ENCODE data around the gene OPTC. TPM values are rescaled to one million over a fixed set of nuclear protein-coding genes. Genes with fewer than 3 reads are reported as not detected.
"Not testable (repeated sequence)": the region's sequence is repeated elsewhere in the genome, so short reads cannot be mapped to it uniquely, and the experiment has no call there.

Gene OPTC
- total RNA-seq, 2 experiments from 2014 or later: not detected

GRCh38 chr1:203459671-203460201 is 34.2 kb upstream of the OPTC start:
- Mint-ChIP-seq H3K4me1 (no peaks in the 10 kb centered on the region), H3K27ac (no peak overlapping the region), H3K27me3 (peaks cover 30% of the 10 kb centered on the region), H3K4me3 (no peak overlapping the region), H3K9me3 (no peaks in the 10 kb centered on the region), H3K36me3 (no peaks in the 10 kb centered on the region)
- ATAC-seq (ENCODE audit: low read depth): no peak
- POLR2A ChIA-PET: no interaction called here
- no peak for DNase-seq

GRCh38 chr1:203461717-203462116 is 32.2 kb upstream of the OPTC start:
- DNase-seq (no peak), ATAC-seq (ENCODE audit: low read depth) (no peak)
- Mint-ChIP-seq H3K27ac (no peak overlapping the region), H3K36me3 (no peaks in the 10 kb centered on the region), H3K4me3 (no peak overlapping the region), H3K4me1 (no peaks in the 10 kb centered on the region), H3K9me3 (no peaks in the 10 kb centered on the region), H3K27me3 (peaks cover 25% of the 10 kb centered on the region)
- POLR2A ChIA-PET: no interaction called here

GRCh38 chr1:203462143-203462542 is 31.8 kb upstream of the OPTC start:
- H3K9me3 Mint-ChIP-seq: no peaks in the 10 kb centered on the region
- ATAC-seq (ENCODE audit: low read depth): no peak
- POLR2A ChIA-PET: no interaction called here

GRCh38 chr1:203462878-203463277 is 31.1 kb upstream of the OPTC start:
- Mint-ChIP-seq H3K4me1 (no peaks in the 10 kb centered on the region), H3K27ac (no peak overlapping the region), H3K4me3 (no peak overlapping the region), H3K9me3 (no peaks in the 10 kb centered on the region), H3K36me3 (no peaks in the 10 kb centered on the region), H3K27me3 (peaks cover 24% of the 10 kb centered on the region)
- DNase-seq: no peak
- POLR2A ChIA-PET: no interaction called here
- no peak for ATAC-seq (ENCODE audit: low read depth)

More at GRCh38 chr1:203462143-203462542, 31.8 kb upstream of the OPTC start:
- no peak overlapping the region for H3K4me3 Mint-ChIP-seq
- H3K4me1 Mint-ChIP-seq: no peaks in the 10 kb centered on the region
- H3K27me3 Mint-ChIP-seq: peaks cover 24% of the 10 kb centered on the region
- no peaks in the 10 kb centered on the region for H3K36me3 Mint-ChIP-seq
- DNase-seq: no peak
- H3K27ac Mint-ChIP-seq: no peak overlapping the region

- no peak overlapping the region for H3K4me3 Mint-ChIP-seq
- DNase-seq: no peak
- no peaks in the 10 kb centered on the region for H3K36me3 Mint-ChIP-seq
- H3K9me3 Mint-ChIP-seq: no peaks in the 10 kb centered on the region
- no peak for ATAC-seq (ENCODE audit: low read depth)
- POLR2A ChIA-PET: no interaction called here
- H3K27me3 Mint-ChIP-seq: peaks cover 21% of the 10 kb centered on the region
- no peak overlapping the region for H3K27ac Mint-ChIP-seq
- H3K4me1 Mint-ChIP-seq: no peaks in the 10 kb centered on the region
Observed at GRCh38 chr1:203463469-203464062, 30.4 kb upstream of the OPTC start.

GRCh38 chr1:203464226-203464625 is 29.7 kb upstream of the OPTC start:
- DNase-seq: no peak
- Mint-ChIP-seq H3K27ac (no peak overlapping the region), H3K4me3 (no peak overlapping the region), H3K9me3 (no peaks in the 10 kb centered on the region), H3K27me3 (peaks cover 16% of the 10 kb centered on the region), H3K4me1 (no peaks in the 10 kb centered on the region), H3K36me3 (no peaks in the 10 kb centered on the region)
- POLR2A ChIA-PET: no interaction called here
- no peak for ATAC-seq (ENCODE audit: low read depth)

- Mint-ChIP-seq H3K4me3 (no peak overlapping the region), H3K9me3 (no peaks in the 10 kb centered on the region), H3K36me3 (no peaks in the 10 kb centered on the region), H3K4me1 (no peaks in the 10 kb centered on the region), H3K27me3 (peaks cover 16% of the 10 kb centered on the region), H3K27ac (no peak overlapping the region)
- DNase-seq: no peak
- no peak for ATAC-seq (ENCODE audit: low read depth)
- POLR2A ChIA-PET: no interaction called here
Observed at GRCh38 chr1:203464743-203465142, 29.2 kb upstream of the OPTC start.

GRCh38 chr1:203465146-203465798 is 28.7 kb upstream of the OPTC start:
- ATAC-seq (ENCODE audit: low read depth): no peak
- no peak for DNase-seq
- H3K4me1 Mint-ChIP-seq: no peaks in the 10 kb centered on the region
- H3K4me3 Mint-ChIP-seq: no peak overlapping the region
- POLR2A ChIA-PET: no interaction called here
- H3K27ac Mint-ChIP-seq: no peak overlapping the region
- peaks cover 17% of the 10 kb centered on the region for H3K27me3 Mint-ChIP-seq
- H3K9me3 Mint-ChIP-seq: no peaks in the 10 kb centered on the region
- no peaks in the 10 kb centered on the region for H3K36me3 Mint-ChIP-seq

- H3K4me1 Mint-ChIP-seq: no peaks in the 10 kb centered on the region
- H3K4me3 Mint-ChIP-seq: no peak overlapping the region
- H3K27me3 Mint-ChIP-seq: peaks cover 16% of the 10 kb centered on the region
- no peaks in the 10 kb centered on the region for H3K36me3 Mint-ChIP-seq
- no peak overlapping the region for H3K27ac Mint-ChIP-seq
- POLR2A ChIA-PET: no interaction called here
- DNase-seq (no peak), ATAC-seq (ENCODE audit: low read depth) (no peak)
- H3K9me3 Mint-ChIP-seq: no peaks in the 10 kb centered on the region
Observed at GRCh38 chr1:203465948-203466347, 28.0 kb upstream of the OPTC start.

- DNase-seq; H3K36me3 Mint-ChIP-seq; H3K9me3 Mint-ChIP-seq; POLR2A ChIA-PET; H3K4me1 Mint-ChIP-seq; H3K27ac Mint-ChIP-seq; H3K4me3 Mint-ChIP-seq; ATAC-seq (ENCODE audit: low read depth): not testable (repeated sequence)
- H3K27me3 Mint-ChIP-seq: peaks cover 11% of the 10 kb centered on the region
Observed at GRCh38 chr1:203466906-203467549, 26.9 kb upstream of the OPTC start.

- DNase-seq (no peak), ATAC-seq (ENCODE audit: low read depth) (no peak)
- no peaks in the 10 kb centered on the region for H3K9me3 Mint-ChIP-seq
- no peaks in the 10 kb centered on the region for H3K4me1 Mint-ChIP-seq
- peaks cover 10% of the 10 kb centered on the region for H3K27me3 Mint-ChIP-seq
- no peaks in the 10 kb centered on the region for H3K36me3 Mint-ChIP-seq
- POLR2A ChIA-PET: no interaction called here
- no peak overlapping the region for H3K4me3 Mint-ChIP-seq
- H3K27ac Mint-ChIP-seq: no peak overlapping the region
Observed at GRCh38 chr1:203467550-203467921, 26.4 kb upstream of the OPTC start.

GRCh38 chr1:203468326-203468725 is 25.6 kb upstream of the OPTC start:
- no peak overlapping the region for H3K4me3 Mint-ChIP-seq
- DNase-seq: no peak
- H3K9me3 Mint-ChIP-seq: no peaks in the 10 kb centered on the region
- H3K27me3 Mint-ChIP-seq: peaks cover 12% of the 10 kb centered on the region
- POLR2A ChIA-PET: no interaction called here
- ATAC-seq (ENCODE audit: low read depth): no peak
- H3K4me1 Mint-ChIP-seq: no peaks in the 10 kb centered on the region
- H3K36me3 Mint-ChIP-seq: no peaks in the 10 kb centered on the region
- H3K27ac Mint-ChIP-seq: no peak overlapping the region

- Mint-ChIP-seq H3K36me3 (no peaks in the 10 kb centered on the region), H3K27ac (no peak overlapping the region), H3K4me1 (no peaks in the 10 kb centered on the region), H3K4me3 (no peak overlapping the region), H3K9me3 (no peaks in the 10 kb centered on the region), H3K27me3 (peaks cover 11% of the 10 kb centered on the region)
- POLR2A ChIA-PET: no interaction called here
- no peak for ATAC-seq (ENCODE audit: low read depth)
- DNase-seq: no peak
Observed at GRCh38 chr1:203470240-203470639, 23.7 kb upstream of the OPTC start.

- no peak overlapping the region for H3K27ac Mint-ChIP-seq
- H3K27me3 Mint-ChIP-seq: peaks cover 15% of the 10 kb centered on the region
- H3K4me1 Mint-ChIP-seq: peaks cover 2% of the 10 kb centered on the region
- H3K4me3 Mint-ChIP-seq: no peak overlapping the region
- POLR2A ChIA-PET: interaction anchor here (0.7 kb wide), 1 partner anchor 1659 kb away, joined by 4 read pairs; no protein-coding TSS in a partner anchor
- ATAC-seq (ENCODE audit: low read depth) (no peak), DNase-seq (no peak)
- H3K9me3 Mint-ChIP-seq: no peaks in the 10 kb centered on the region
- no peaks in the 10 kb centered on the region for H3K36me3 Mint-ChIP-seq
Observed at GRCh38 chr1:203471841-203472240, 22.1 kb upstream of the OPTC start.
